Measurements from ENCODE around the gene SLC13A2. TPM values are rescaled to one million over a fixed set of nuclear protein-coding genes. Genes with fewer than 3 reads are reported as not detected.
"Not testable (repeated sequence)": the region's sequence is repeated elsewhere in the genome, so short reads cannot be mapped to it uniquely, and the experiment has no call there.

Gene SLC13A2
- total and polyA plus RNA-seq, 2 of the 4 experiments (the other 2 are of a cell fraction), result not detected

DNA sequence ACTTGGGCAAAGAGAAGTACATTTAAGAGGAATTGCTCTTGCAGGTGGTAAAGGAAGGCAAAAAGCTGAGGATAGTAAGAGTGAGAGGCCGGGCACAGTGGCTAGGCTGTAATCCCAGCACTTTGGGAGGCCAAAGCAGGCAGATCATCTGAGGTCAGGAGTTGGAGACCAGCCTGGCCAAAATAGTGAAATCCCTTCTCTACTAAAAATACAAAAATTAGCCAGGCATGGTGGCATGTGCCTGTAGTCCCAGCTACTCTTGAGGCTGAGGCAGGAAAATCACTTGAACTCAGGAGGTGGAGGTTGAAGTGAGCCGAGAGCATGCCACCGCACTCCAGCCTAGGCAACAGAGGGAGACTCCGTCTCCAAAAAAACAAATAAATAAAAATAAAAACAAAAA lies 48.8 kb downstream of the SLC13A2 start:
- Histone ChIP-seq H3K27me3 (ENCODE audit: control insufficient read depth, insufficient read depth, low read length) (peaks cover 34% of the 10 kb centered on the region), H3K4me1 (ENCODE audit: control insufficient read depth, insufficient read depth, low read length) (peaks cover 10% of the 10 kb centered on the region)
- H3K27ac ChIP-seq (ENCODE audit: insufficient read depth, low read length); DNase-seq; ATAC-seq (ENCODE audit: low read depth); H2BK15ac ChIP-seq (ENCODE audit: low read depth, low read length); H4K8ac ChIP-seq (ENCODE audit: low read depth in 2 of 2, low read length in 2 of 2); CTCF ChIA-PET; H3K4ac ChIP-seq (ENCODE audit: low read depth, low read length); H3K9ac ChIP-seq (ENCODE audit: low read depth, low read length); H3K4me3 ChIP-seq (ENCODE audit: insufficient read depth, low read depth, low read length); H3K18ac ChIP-seq (ENCODE audit: low read depth, low read length); H2AK9ac ChIP-seq (replicated peaks; ENCODE audit: low read depth, low read length, poor library complexity); H2AFZ ChIP-seq (replicated peaks; ENCODE audit: low read length, poor library complexity); H2BK5ac ChIP-seq (ENCODE audit: low read depth, low read length, poor library complexity, severe bottlenecking); H3K9me3 ChIP-seq (ENCODE audit: control insufficient read depth, insufficient read depth, low read length); H4K20me1 ChIP-seq (ENCODE audit: insufficient read depth, low read length); H2BK20ac ChIP-seq (ENCODE audit: low read depth, low read length); H3K79me1 ChIP-seq (ENCODE audit: low read depth in 1 of 2, low read length in 2 of 2); H2BK120ac ChIP-seq (ENCODE audit: low read depth, low read length); H3K56ac ChIP-seq (ENCODE audit: extremely low read depth, insufficient read depth, low read length); in situ Hi-C loops (cut with MboI; ENCODE audit: low sequenced_read_pairs); H4K5ac ChIP-seq (ENCODE audit: low read depth, low read length); H3K23ac ChIP-seq (ENCODE audit: low read depth, low read length); H3K4me2 ChIP-seq (ENCODE audit: low read depth, low read length); H4K91ac ChIP-seq (ENCODE audit: insufficient read depth, low read depth, low read length); H2AK5ac ChIP-seq (ENCODE audit: low read depth, low read length); H3K36me3 ChIP-seq (ENCODE audit: control insufficient read depth, insufficient read depth, low read length); H3K14ac ChIP-seq (replicated peaks; ENCODE audit: low read depth, low read length); dilution Hi-C loops (cut with HindIII; ENCODE audit: low sequenced_read_pairs, unreplicated experiment); H3K9me1 ChIP-seq (ENCODE audit: insufficient read depth, low read length); BruUV-seq (replicated peaks); intact Hi-C loops (cut with micrococcal nuclease): not testable (repeated sequence)
- no CpG with 5 or more reads among the region's 4 CpGs for WGBS, 2 experiments (ENCODE audit: extremely low coverage in 2 of 2, insufficient read length in 1 of 2)
- POLR2A ChIA-PET (ENCODE audit: unreplicated experiment), result interaction anchor here (0.6 kb wide), 1 partner anchor 12 kb away, joined by 7 read pairs; no protein-coding TSS in a partner anchor
